Gastroesophageal sphincter (tissue), 3 donors: ENCODE results near the gene KRT34.

Experiments used
- CTCF ChIP-seq, 4 experiments: fragments of 200-600 bp in 2 of 4; fragments of 450-650 bp in 2 of 4; sonication (generic) in 1 of 4; IDR thresholded peaks; one replicate each; pipeline ENCODE4 v1.5.1; 2017 to 2019; ENCODE audit warnings: antibody characterized with exemption in 4 of 4, mild to moderate bottlenecking in 2 of 4, moderate library complexity in 2 of 4
- POLR2A ChIP-seq, 2 donors: fragments of 450-650 bp; IDR thresholded peaks; one replicate each; pipeline ENCODE4 v1.6.1; 2017; ENCODE audit warnings: antibody characterized with exemption in 2 of 2, mild to moderate bottlenecking in 2 of 2, moderate library complexity in 1 of 2

- TF ChIP-seq POLR2A (IDR thresholded peaks at IDR 0.05) (no peak), CTCF (IDR thresholded peaks at IDR 0.05) (no peak)
Observed at GRCh38 chr17:41340934-41341861, 40.9 kb downstream of the KRT34 start.
